Liver (tissue), 9 donors: Measurements from ENCODE around the gene KHK. TPM values are rescaled to one million over a fixed set of nuclear protein-coding genes. Genes with fewer than 3 reads are reported as not detected.
A peak's percentile ranks its signal among the peaks of the same experiment; 100 is the strongest.

Experiments used
- DNase-seq: peaks from one replicate; pipeline ENCODE4 v3.0.0-alpha.2; 2017; ENCODE audit warnings: low spot score
- H3K27ac ChIP-seq, 2 donors: one replicate each; pipeline ENCODE4 v1.7.0; 2013; ENCODE audit warnings: inconsistent platforms in 2 of 2, low read length in 2 of 2, control low read depth in 1 of 2, low read depth in 1 of 2, mild to moderate bottlenecking in 1 of 2
- H3K27me3 ChIP-seq, 4 donors: one replicate each; pipeline versions ENCODE4 v1.6.1 to v1.7.0; 2013; ENCODE audit warnings: low read length in 3 of 4, inconsistent platforms in 1 of 4, mild to moderate bottlenecking in 1 of 4, moderate library complexity in 1 of 4; ENCODE audit not compliant: control insufficient read depth in 4 of 4, insufficient read depth in 4 of 4
- H3K36me3 ChIP-seq, 4 donors: one replicate each; pipeline versions ENCODE4 v1.6.1 to v1.7.0; 2013; ENCODE audit warnings: low read length in 3 of 4, mild to moderate bottlenecking in 3 of 4, low read depth in 1 of 4, moderate library complexity in 1 of 4; ENCODE audit not compliant: control insufficient read depth in 4 of 4, insufficient read depth in 3 of 4
- H3K4me1 ChIP-seq, 4 donors: one replicate each; pipeline versions ENCODE4 v1.6.1 to v1.7.0; 2013; ENCODE audit warnings: low read length in 3 of 4, mild to moderate bottlenecking in 3 of 4, moderate library complexity in 1 of 4; ENCODE audit not compliant: control insufficient read depth in 4 of 4, insufficient read depth in 4 of 4
- H3K4me3 ChIP-seq, 3 donors: one replicate each; pipeline versions ENCODE4 v1.6.1 to v1.7.0; 2013; ENCODE audit warnings: low read length in 3 of 3, control low read depth in 1 of 3, low read depth in 1 of 3, mild to moderate bottlenecking in 1 of 3
- H3K9ac ChIP-seq, 2 donors: one replicate each; pipeline ENCODE4 v1.7.0; 2013; ENCODE audit warnings: low read length in 2 of 2, mild to moderate bottlenecking in 2 of 2, moderate library complexity in 2 of 2, control low read depth in 1 of 2, low read depth in 1 of 2
- H3K9me3 ChIP-seq, 4 donors: one replicate each; pipeline versions ENCODE4 v1.6.1 to v1.7.0; 2013; ENCODE audit warnings: low read length in 3 of 4; ENCODE audit not compliant: control insufficient read depth in 4 of 4
- EGR1 ChIP-seq, 2 donors: IDR thresholded peaks; 2 replicates each; pipeline ENCODE4 v1.6.1; 2016 to 2018; ENCODE audit warnings: antibody characterized with exemption in 2 of 2, low read depth in 2 of 2
- FOXA1 ChIP-seq: IDR thresholded peaks from 2 replicates; pipeline ENCODE4 v1.6.1; 2016; ENCODE audit warnings: antibody characterized with exemption
- FOXA2 ChIP-seq: IDR thresholded peaks from 2 replicates; pipeline ENCODE4 v1.6.1; 2016; ENCODE audit warnings: antibody characterized with exemption
- GABPA ChIP-seq, 2 donors: IDR thresholded peaks in 1 of 2; conservative IDR thresholded peaks in 1 of 2; 2 replicates each; pipeline ENCODE4 v1.6.1; 2016; ENCODE audit warnings: antibody characterized with exemption in 2 of 2, mild to moderate bottlenecking in 1 of 2, moderate library complexity in 1 of 2
- HNF4A ChIP-seq, 2 donors: conservative IDR thresholded peaks; 2 replicates each; pipeline ENCODE4 v1.6.1; 2016; ENCODE audit warnings: antibody characterized with exemption in 2 of 2, mild to moderate bottlenecking in 2 of 2
- HNF4G ChIP-seq: IDR thresholded peaks from 2 replicates; pipeline ENCODE4 v1.6.1; 2016; ENCODE audit warnings: antibody characterized with exemption
- JUND ChIP-seq, 2 donors: IDR thresholded peaks; 2 replicates each; pipeline ENCODE4 v1.6.1; 2016; ENCODE audit warnings: antibody characterized with exemption in 2 of 2
- NR2F2 ChIP-seq: IDR thresholded peaks from 2 replicates; pipeline ENCODE4 v1.6.1; 2016; ENCODE audit warnings: antibody characterized with exemption
- RAD21 ChIP-seq, 2 donors: IDR thresholded peaks; 2 replicates each; pipeline ENCODE4 v1.6.1; 2016; ENCODE audit warnings: antibody characterized with exemption in 2 of 2, mild to moderate bottlenecking in 2 of 2
- RXRA ChIP-seq, 2 donors: IDR thresholded peaks; 2 replicates each; pipeline ENCODE4 v1.6.1; 2017 to 2018; ENCODE audit warnings: antibody characterized with exemption in 2 of 2, mild to moderate bottlenecking in 1 of 2
- SP1 ChIP-seq: IDR thresholded peaks from 2 replicates; pipeline ENCODE4 v1.6.1; 2018; ENCODE audit warnings: antibody characterized with exemption, mild to moderate bottlenecking
- TAF1 ChIP-seq: conservative IDR thresholded peaks from 2 replicates; pipeline ENCODE4 v1.6.1; 2016; ENCODE audit warnings: antibody characterized with exemption, mild to moderate bottlenecking
- YY1 ChIP-seq: IDR thresholded peaks from 2 replicates; pipeline ENCODE4 v1.6.1; 2016; ENCODE audit warnings: antibody characterized with exemption, mild to moderate bottlenecking
- WGBS: extraction: QIAGEN DNeasy Blood & Tissue Kit; methylation state at CpG from one replicate; pipeline ENCODE4 v1.1.7; 2013; 5-methylcytosine and 5-hydroxymethylcytosine counted together
- polyA plus RNA-seq, 2 donors: library from polyadenylated mRNA; stranded (reverse) in 1 of 2; unstranded in 1 of 2; fragments of 200-250 nt in 1 of 2; fragments of >200 nt in 1 of 2; fragmentation: Nextera tagmentation in 1 of 2; extraction: Ambion mirVana in 1 of 2; gene quantifications; one replicate each; pipeline versions ENCODE4 v1.2.1 to v1.2.3, GENCODE V29; 2013 to 2015
- total RNA-seq, 2 donors: library from RNA; depleted of rRNA; stranded (reverse); fragments of >200 nt; gene quantifications; one replicate each; pipeline ENCODE4 v1.2.3, GENCODE V29; 2014
- TF ChIP-seq, protein P1 (sequence below): IDR thresholded peaks from 2 replicates; pipeline ENCODE4 v1.6.1; 2016; ENCODE audit warnings: antibody characterized with exemption
- TF ChIP-seq, protein P2 (sequence below): fragments of 150-350 bp; IDR thresholded peaks from 2 replicates; pipeline ENCODE4 v1.5.1; 2017; ENCODE audit warnings: improper control_type of control experiment, low read depth, low read length; ENCODE audit not compliant: missing input control
- TF ChIP-seq, protein P3 (sequence below): IDR thresholded peaks from 2 replicates; pipeline ENCODE4 v1.6.1; 2016; ENCODE audit warnings: antibody characterized with exemption, mild to moderate bottlenecking
- TF ChIP-seq, protein P4 (sequence below): IDR thresholded peaks from 2 replicates; pipeline ENCODE4 v1.6.1; 2016; ENCODE audit warnings: antibody characterized with exemption
- TF ChIP-seq, protein P5 (sequence below): IDR thresholded peaks from 2 replicates; pipeline ENCODE4 v1.6.1; 2016; ENCODE audit warnings: antibody characterized with exemption
- donor health status: healthy.
- donor health status: healthy.
- donor health status: healthy.
- donor health status: healthy.
- donor health status: healthy.

KHK gene
- total and polyA plus RNA-seq, 4 donors, result 26.1 to 462 (median 188) TPM

DNA sequence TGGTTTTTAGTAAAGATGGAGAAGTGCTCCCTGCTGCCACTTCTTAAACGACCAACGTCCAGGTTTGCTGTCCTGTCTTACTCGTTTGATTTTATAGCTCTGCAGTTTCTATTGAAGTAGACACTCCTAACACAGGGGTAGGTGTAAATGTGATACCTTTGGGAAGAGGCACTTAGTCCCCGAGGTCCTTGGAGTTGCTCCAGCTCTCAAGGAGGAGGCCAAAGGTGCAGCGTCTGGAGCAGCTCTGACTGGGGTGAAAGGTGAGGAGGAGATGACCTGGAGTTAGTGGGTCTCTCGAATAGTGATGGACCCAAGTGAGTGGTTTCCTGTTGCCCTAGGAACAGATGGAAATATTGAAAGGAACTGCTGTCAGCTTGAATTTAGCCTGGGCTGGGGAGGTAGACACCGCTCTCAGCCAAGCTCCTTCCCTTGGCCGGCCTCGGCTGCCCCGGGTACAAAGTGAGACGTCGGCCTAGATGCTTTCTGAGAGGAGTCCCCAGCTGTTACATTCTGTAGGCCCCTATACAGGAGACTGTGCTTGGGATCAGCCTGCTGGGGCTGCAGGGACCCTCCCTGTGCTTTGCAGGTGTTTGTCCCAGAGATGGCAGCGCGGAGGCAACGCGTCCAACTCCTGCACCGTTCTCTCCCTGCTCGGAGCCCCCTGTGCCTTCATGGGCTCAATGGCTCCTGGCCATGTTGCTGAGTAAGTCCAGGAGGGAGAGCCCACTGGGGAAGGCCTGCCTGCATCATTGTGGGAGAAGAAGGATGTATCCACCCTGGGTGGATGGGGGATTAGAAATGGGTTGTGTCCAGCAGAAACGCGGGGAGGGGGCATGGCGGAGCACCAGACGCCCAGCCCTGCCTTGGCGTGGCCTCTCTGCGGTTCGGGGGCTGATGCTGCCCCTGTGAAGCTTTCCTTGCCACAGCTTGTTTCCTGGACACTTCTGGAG lies 5.4 kb downstream of the KHK start:
- TF ChIP-seq HNF4A (conservative IDR thresholded peaks at IDR 0.05) (no peak), RXRA (IDR thresholded peaks at IDR 0.05) (no peak), YY1 (no peak), FOXA2 (no peak), EGR1 (IDR thresholded peaks at IDR 0.05; ENCODE audit: low read depth in 2 of 2) (no peak)
- TF ChIP-seq, protein P1, sequence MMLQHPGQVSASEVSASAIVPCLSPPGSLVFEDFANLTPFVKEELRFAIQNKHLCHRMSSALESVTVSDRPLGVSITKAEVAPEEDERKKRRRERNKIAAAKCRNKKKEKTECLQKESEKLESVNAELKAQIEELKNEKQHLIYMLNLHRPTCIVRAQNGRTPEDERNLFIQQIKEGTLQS, result no peak
- Histone ChIP-seq H3K27ac (peak overlapping the region; percentile 82 to 87), H3K9ac (no peak overlapping the region)

DNA sequence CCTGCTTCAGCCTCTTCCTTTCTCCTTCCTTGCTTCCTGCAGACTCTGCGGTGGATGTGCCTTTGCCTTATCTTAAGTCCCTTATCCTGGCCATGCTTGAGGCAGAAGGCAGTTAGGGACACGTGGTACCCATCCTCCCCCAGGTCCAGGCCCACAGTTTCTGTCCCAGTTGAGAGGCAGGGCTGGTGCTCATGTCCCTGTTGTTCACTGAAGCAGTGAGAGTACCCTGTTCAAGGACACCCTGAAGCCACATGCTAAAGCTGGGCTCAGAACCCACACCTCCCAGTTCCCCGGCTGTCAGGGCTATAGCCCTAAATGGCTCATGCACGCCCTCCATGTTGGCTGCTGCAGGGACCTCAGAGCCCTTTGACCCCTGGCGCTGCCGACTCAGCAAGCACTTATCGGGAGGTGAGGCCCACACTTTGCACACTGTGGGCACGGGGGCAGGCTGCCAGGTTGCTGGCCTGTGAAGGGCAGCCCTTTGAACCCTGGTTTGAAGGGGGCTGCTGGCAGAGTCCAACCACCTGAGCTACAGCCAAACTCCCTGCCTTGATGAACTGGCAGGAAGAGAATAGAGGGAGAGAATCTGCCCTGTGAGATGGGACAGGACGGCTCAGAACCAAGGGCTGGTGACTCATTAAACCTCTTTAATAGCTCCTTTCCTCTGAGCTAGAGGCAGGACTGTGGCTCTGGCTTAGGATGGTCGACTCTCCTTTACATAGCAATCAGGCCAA lies 6.3 kb downstream of the KHK start:
- 28% methylated on average over 10 of the region's 10 CpGs for WGBS
- Histone ChIP-seq H3K4me1 (peaks cover 26 to 87% (median 73%) of the 10 kb centered on the region in 4 donors), H3K27me3 (no peaks in the 10 kb centered on the region), H3K27ac (peak overlapping the region; percentile 82 to 87), H3K4me3 (peak overlapping the region in 1 of 3 donors; percentile 1), H3K9me3 (no peaks in the 10 kb centered on the region), H3K9ac (no peak overlapping the region), H3K36me3 (peaks cover 3 to 13% (median 9%) of the 10 kb centered on the region in 4 donors)
- peak; percentile 73 for DNase-seq
- TF ChIP-seq RXRA (IDR thresholded peaks at IDR 0.05), result peak; percentile 96 to 98
- peak in 1 of 2 donors; percentile 73 for TF ChIP-seq EGR1 (IDR thresholded peaks at IDR 0.05; ENCODE audit: low read depth in 2 of 2)
- peak; percentile 96 for TF ChIP-seq SP1
- TF ChIP-seq, protein P2, sequence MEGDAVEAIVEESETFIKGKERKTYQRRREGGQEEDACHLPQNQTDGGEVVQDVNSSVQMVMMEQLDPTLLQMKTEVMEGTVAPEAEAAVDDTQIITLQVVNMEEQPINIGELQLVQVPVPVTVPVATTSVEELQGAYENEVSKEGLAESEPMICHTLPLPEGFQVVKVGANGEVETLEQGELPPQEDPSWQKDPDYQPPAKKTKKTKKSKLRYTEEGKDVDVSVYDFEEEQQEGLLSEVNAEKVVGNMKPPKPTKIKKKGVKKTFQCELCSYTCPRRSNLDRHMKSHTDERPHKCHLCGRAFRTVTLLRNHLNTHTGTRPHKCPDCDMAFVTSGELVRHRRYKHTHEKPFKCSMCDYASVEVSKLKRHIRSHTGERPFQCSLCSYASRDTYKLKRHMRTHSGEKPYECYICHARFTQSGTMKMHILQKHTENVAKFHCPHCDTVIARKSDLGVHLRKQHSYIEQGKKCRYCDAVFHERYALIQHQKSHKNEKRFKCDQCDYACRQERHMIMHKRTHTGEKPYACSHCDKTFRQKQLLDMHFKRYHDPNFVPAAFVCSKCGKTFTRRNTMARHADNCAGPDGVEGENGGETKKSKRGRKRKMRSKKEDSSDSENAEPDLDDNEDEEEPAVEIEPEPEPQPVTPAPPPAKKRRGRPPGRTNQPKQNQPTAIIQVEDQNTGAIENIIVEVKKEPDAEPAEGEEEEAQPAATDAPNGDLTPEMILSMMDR, result no peak
- peak; percentile 96 for TF ChIP-seq YY1
- TF ChIP-seq NR2F2, result peak; percentile 90
- TF ChIP-seq, protein P3, sequence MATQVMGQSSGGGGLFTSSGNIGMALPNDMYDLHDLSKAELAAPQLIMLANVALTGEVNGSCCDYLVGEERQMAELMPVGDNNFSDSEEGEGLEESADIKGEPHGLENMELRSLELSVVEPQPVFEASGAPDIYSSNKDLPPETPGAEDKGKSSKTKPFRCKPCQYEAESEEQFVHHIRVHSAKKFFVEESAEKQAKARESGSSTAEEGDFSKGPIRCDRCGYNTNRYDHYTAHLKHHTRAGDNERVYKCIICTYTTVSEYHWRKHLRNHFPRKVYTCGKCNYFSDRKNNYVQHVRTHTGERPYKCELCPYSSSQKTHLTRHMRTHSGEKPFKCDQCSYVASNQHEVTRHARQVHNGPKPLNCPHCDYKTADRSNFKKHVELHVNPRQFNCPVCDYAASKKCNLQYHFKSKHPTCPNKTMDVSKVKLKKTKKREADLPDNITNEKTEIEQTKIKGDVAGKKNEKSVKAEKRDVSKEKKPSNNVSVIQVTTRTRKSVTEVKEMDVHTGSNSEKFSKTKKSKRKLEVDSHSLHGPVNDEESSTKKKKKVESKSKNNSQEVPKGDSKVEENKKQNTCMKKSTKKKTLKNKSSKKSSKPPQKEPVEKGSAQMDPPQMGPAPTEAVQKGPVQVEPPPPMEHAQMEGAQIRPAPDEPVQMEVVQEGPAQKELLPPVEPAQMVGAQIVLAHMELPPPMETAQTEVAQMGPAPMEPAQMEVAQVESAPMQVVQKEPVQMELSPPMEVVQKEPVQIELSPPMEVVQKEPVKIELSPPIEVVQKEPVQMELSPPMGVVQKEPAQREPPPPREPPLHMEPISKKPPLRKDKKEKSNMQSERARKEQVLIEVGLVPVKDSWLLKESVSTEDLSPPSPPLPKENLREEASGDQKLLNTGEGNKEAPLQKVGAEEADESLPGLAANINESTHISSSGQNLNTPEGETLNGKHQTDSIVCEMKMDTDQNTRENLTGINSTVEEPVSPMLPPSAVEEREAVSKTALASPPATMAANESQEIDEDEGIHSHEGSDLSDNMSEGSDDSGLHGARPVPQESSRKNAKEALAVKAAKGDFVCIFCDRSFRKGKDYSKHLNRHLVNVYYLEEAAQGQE, result peak; percentile 64
- TF ChIP-seq, protein P1, result peak; percentile 41
- no peak for TF ChIP-seq TAF1
- peak; percentile 98 to 99 for TF ChIP-seq HNF4A (conservative IDR thresholded peaks at IDR 0.05)
- TF ChIP-seq RAD21 (IDR thresholded peaks at IDR 0.05), result peak in 1 of 2 donors; percentile 56
- peak; percentile 37 for TF ChIP-seq FOXA1
- TF ChIP-seq HNF4G, result peak; percentile 97
- TF ChIP-seq, protein P4, sequence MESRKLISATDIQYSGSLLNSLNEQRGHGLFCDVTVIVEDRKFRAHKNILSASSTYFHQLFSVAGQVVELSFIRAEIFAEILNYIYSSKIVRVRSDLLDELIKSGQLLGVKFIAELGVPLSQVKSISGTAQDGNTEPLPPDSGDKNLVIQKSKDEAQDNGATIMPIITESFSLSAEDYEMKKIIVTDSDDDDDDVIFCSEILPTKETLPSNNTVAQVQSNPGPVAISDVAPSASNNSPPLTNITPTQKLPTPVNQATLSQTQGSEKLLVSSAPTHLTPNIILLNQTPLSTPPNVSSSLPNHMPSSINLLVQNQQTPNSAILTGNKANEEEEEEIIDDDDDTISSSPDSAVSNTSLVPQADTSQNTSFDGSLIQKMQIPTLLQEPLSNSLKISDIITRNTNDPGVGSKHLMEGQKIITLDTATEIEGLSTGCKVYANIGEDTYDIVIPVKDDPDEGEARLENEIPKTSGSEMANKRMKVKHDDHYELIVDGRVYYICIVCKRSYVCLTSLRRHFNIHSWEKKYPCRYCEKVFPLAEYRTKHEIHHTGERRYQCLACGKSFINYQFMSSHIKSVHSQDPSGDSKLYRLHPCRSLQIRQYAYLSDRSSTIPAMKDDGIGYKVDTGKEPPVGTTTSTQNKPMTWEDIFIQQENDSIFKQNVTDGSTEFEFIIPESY, result peak; percentile 89
- TF ChIP-seq, protein P5, sequence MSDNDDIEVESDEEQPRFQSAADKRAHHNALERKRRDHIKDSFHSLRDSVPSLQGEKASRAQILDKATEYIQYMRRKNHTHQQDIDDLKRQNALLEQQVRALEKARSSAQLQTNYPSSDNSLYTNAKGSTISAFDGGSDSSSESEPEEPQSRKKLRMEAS, result peak; percentile 93
- TF ChIP-seq GABPA (IDR thresholded peaks at IDR 0.05 in 1 of 2, conservative IDR thresholded peaks at IDR 0.05 in 1 of 2), result no peak
- peak; percentile 59 for TF ChIP-seq FOXA2
- peak; percentile 63 to 71 for TF ChIP-seq JUND (IDR thresholded peaks at IDR 0.05)

More for the DNA sequence above, 5.4 kb downstream of the KHK start:
- H3K4me3 ChIP-seq, result no peak overlapping the region
- H3K4me1 ChIP-seq, result peaks cover 26 to 81% (median 69%) of the 10 kb centered on the region in 4 donors
- WGBS, result 58% methylated on average over 25 of the region's 25 CpGs
- no peak for DNase-seq
- no peaks in the 10 kb centered on the region for H3K27me3 ChIP-seq
- H3K9me3 ChIP-seq, result no peaks in the 10 kb centered on the region
- peaks cover 3 to 5% (median 4%) of the 10 kb centered on the region in 4 donors for H3K36me3 ChIP-seq
